Dedifferentiated amniotic fluid mesenchymal stem cell (primary cell): ENCODE data around the gene LHX5.

Source experiments
- DNase-seq: peaks from one replicate; pipeline ENCODE4 v3.0.0-alpha.2; 2016; ENCODE audit errors: extremely low spot score

The LHX5 gene

DNA sequence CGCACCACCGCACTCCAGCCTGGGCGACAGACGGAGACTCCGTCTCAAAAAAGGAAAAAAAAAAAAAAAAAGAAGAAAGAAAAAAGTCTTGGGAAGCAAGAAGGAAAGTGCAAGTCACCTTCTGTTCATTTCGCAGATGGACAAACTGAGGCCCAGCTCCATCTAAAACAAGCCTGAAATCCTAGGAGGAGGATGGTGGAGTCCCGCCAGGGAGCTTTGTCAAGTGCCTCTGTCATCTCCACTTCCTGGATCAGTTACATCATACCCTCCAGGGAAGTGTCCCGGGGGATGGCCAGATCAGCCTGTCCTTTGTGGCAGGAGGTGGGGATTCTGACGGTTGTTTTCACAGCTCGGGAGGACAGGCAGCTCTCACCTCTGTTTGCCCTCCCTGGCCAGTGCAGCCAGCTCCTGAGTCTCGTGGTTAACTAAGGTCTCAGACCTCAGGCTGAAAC lies 58.2 kb downstream of the LHX5 start:
- DNase-seq = no peak
